HepG2 (cell line): ENCODE measurements around the gene MYD88. TPM values are rescaled to one million over a fixed set of nuclear protein-coding genes. Genes with fewer than 3 reads are reported as not detected.

ENCODE experiments used
- E2F1 ChIP-seq: sonication (generic); formaldehyde crosslinking; IDR thresholded peaks from 2 replicates; pipeline ENCODE4 v1.5.0; 2020; ENCODE audit warnings: missing genetic modification reagents
- HHEX ChIP-seq: IDR thresholded peaks from 2 replicates; pipeline ENCODE4 v1.6.1; 2016; ENCODE audit warnings: control low read depth
- POLR2A ChIP-seq, 2 experiments: IDR thresholded peaks; 2 replicates each; pipeline ENCODE4 v1.6.1; 2011; ENCODE audit warnings: low read depth in 2 of 2, low read length in 2 of 2, mild to moderate bottlenecking in 1 of 2, moderate library complexity in 1 of 2; ENCODE audit not compliant: insufficient read depth in 1 of 2
- RBFOX2 ChIP-seq: fragments of 200-400 bp; formaldehyde crosslinking; IDR thresholded peaks from 2 replicates; pipeline ENCODE4 v1.6.1; 2017; ENCODE audit warnings: low read depth, mild to moderate bottlenecking, low read length
- SMAD1 ChIP-seq: sonication (generic); formaldehyde crosslinking; IDR thresholded peaks from 2 replicates; pipeline ENCODE4 v1.4.0; 2020; ENCODE audit warnings: missing genetic modification reagents, low read depth, mild to moderate bottlenecking, borderline replicate concordance
- SNAPC4 ChIP-seq: sonication (generic); formaldehyde crosslinking; IDR thresholded peaks from 2 replicates; pipeline ENCODE4 v1.4.0; 2020; ENCODE audit warnings: mild to moderate bottlenecking, missing genetic modification reagents
- ZBTB46 ChIP-seq: sonication (generic); formaldehyde crosslinking; IDR thresholded peaks from 2 replicates; pipeline ENCODE4 v1.4.0; 2020; ENCODE audit warnings: mild to moderate bottlenecking, missing genetic modification reagents, borderline replicate concordance
- ZKSCAN1 ChIP-seq: fragments of 150-350 bp; IDR thresholded peaks from 2 replicates; pipeline ENCODE4 v1.6.1; 2014; ENCODE audit warnings: low read length
- ZNF142 ChIP-seq: sonication (generic); formaldehyde crosslinking; IDR thresholded peaks from 2 replicates; pipeline ENCODE4 v1.4.0; 2020; ENCODE audit warnings: missing genetic modification reagents
- ZNF367 ChIP-seq: sonication (generic); formaldehyde crosslinking; IDR thresholded peaks from 2 replicates; pipeline ENCODE4 v1.4.0; 2020; ENCODE audit warnings: missing genetic modification reagents, borderline replicate concordance
- ZNF549 ChIP-seq: sonication (generic); formaldehyde crosslinking; IDR thresholded peaks from 2 replicates; pipeline ENCODE4 v1.5.0; 2020; ENCODE audit warnings: missing genetic modification reagents
- ZNF816 ChIP-seq: sonication (generic); formaldehyde crosslinking; IDR thresholded peaks from 2 replicates; pipeline ENCODE4 v1.8.0; 2022; ENCODE audit warnings: missing genetic modification reagents, mild to moderate bottlenecking, borderline replicate concordance
- ZUFSP ChIP-seq: sonication (generic); formaldehyde crosslinking; IDR thresholded peaks from 2 replicates; pipeline ENCODE4 v1.9.0; 2021; ENCODE audit warnings: missing genetic modification reagents, mild to moderate bottlenecking, borderline replicate concordance
- polyA plus RNA-seq, 8 experiments: library from polyadenylated mRNA; depleted of rRNA in 3 of 8; stranded (reverse) in 7 of 8; unstranded in 1 of 8; fragments of >200 nt; fragmentation: Illumina TruSeq in 4 of 8; extraction: Trizol in 4 of 8; gene quantifications; 2 replicates each; pipeline versions ENCODE4 v1.2.1 to v1.2.3, GENCODE V29; 2011 to 2016; ENCODE audit warnings: low read depth in 4 of 8, missing spikeins in 1 of 8, mixed read lengths in 1 of 8; ENCODE audit not compliant: insufficient read depth in 1 of 8
- total RNA-seq, 5 experiments: library from RNA; depleted of rRNA; stranded (reverse); fragments of >200 nt; fragmentation: Illumina TruSeq; extraction: Trizol; gene quantifications; 2 replicates each; pipeline ENCODE4 v1.2.3, GENCODE V29; 2016; ENCODE audit warnings: low read depth in 1 of 5

The MYD88 gene
- total and polyA plus RNA-seq, 2 of the 13 experiments (the other 11 are each of a cell fraction or from before 2014, with no cell fraction given): 7.6 to 32.7 TPM

GRCh38 chr3:38117748-38118420 is 20.6 kb upstream of the MYD88 start (continued):
- no peak for TF ChIP-seq SNAPC4 (CRISPR knock-in tag)
- TF ChIP-seq ZUFSP (CRISPR knock-in tag): no peak
- peak; percentile 44 to 76; a peak in 3 of 4 replicates for TF ChIP-seq POLR2A (IDR thresholded peaks at IDR 0.05; ENCODE audit: insufficient read depth in 1 of 2, low read depth in 2 of 2, low read length in 2 of 2)
- no peak for TF ChIP-seq ZNF367 (CRISPR knock-in tag)
- no peak for TF ChIP-seq ZKSCAN1
- no peak for TF ChIP-seq ZBTB46
- no peak for TF ChIP-seq HHEX
- no peak for TF ChIP-seq ZNF816
- TF ChIP-seq E2F1 (CRISPR knock-in tag): no peak
- TF ChIP-seq RBFOX2: 0 out of 2 replicates have a peak, but pooled peaks have one; percentile 53
- TF ChIP-seq SMAD1: no peak
- TF ChIP-seq ZNF549: no peak
- TF ChIP-seq ZNF142 (CRISPR knock-in tag): no peak
